HepG2 (cell line): ENCODE data around the gene ARL3. TPM values are rescaled to one million over a fixed set of nuclear protein-coding genes. Genes with fewer than 3 reads are reported as not detected.

ENCODE experiments used
- ARHGAP35 ChIP-seq: sonication (generic); formaldehyde crosslinking; IDR thresholded peaks from 2 replicates; pipeline ENCODE4 v1.9.0; 2022; ENCODE audit warnings: mild to moderate bottlenecking, inconsistent platforms, moderate library complexity, missing genetic modification reagents, borderline replicate concordance
- ATF7 ChIP-seq, 2 experiments: fragments of 450-650 bp in 1 of 2; sonication (generic) in 1 of 2; formaldehyde crosslinking in 1 of 2; IDR thresholded peaks; 2 replicates each; pipeline versions ENCODE4 v1.4.0 to v1.6.1; 2016 to 2020; ENCODE audit warnings: antibody characterized with exemption in 1 of 2, mild to moderate bottlenecking in 1 of 2, missing genetic modification reagents in 1 of 2
- CEBPB ChIP-seq: IDR thresholded peaks from 2 replicates; pipeline ENCODE4 v1.6.1; 2011; ENCODE audit warnings: low read depth, low read length, improper control_type of control experiment, borderline replicate concordance
- EED ChIP-seq: sonication (generic); formaldehyde crosslinking; IDR thresholded peaks from 2 replicates; pipeline ENCODE4 v1.5.0; 2020; ENCODE audit warnings: mild to moderate bottlenecking, missing genetic modification reagents
- GTF2F1 ChIP-seq: fragments of 150-350 bp; IDR thresholded peaks from 2 replicates; pipeline ENCODE4 v1.6.1; 2014; ENCODE audit warnings: low read length
- KDM1A ChIP-seq: IDR thresholded peaks from 2 replicates; pipeline ENCODE4 v1.6.1; 2016; ENCODE audit warnings: missing compliant biosample characterization
- MED13 ChIP-seq: sonication (generic); formaldehyde crosslinking; IDR thresholded peaks from 2 replicates; pipeline ENCODE4 v1.5.0; 2020; ENCODE audit warnings: missing genetic modification reagents
- NBN ChIP-seq: fragments of 450-650 bp; conservative IDR thresholded peaks from 2 replicates; pipeline ENCODE4 v1.6.1; 2017
- SMAD3 ChIP-seq: sonication (generic); formaldehyde crosslinking; IDR thresholded peaks from 2 replicates; pipeline ENCODE4 v1.4.0; 2020; ENCODE audit warnings: missing genetic modification reagents
- TAF15 ChIP-seq: fragments of 200-400 bp; formaldehyde crosslinking; IDR thresholded peaks from one replicate; pipeline ENCODE4 v1.6.1; 2018; ENCODE audit warnings: mild to moderate bottlenecking, low read depth, low read length; ENCODE audit not compliant: poor library complexity, severe bottlenecking
- ZBTB42 ChIP-seq: sonication (generic); formaldehyde crosslinking; IDR thresholded peaks from 2 replicates; pipeline ENCODE4 v1.5.0; 2020; ENCODE audit warnings: mild to moderate bottlenecking, missing genetic modification reagents
- ZBTB7A ChIP-seq: sonication (generic); formaldehyde crosslinking; IDR thresholded peaks from 2 replicates; pipeline ENCODE4 v1.8.0; 2022; ENCODE audit warnings: mild to moderate bottlenecking, missing genetic modification reagents
- ZKSCAN8 ChIP-seq: IDR thresholded peaks from 2 replicates; pipeline ENCODE4 v1.6.1; 2016; ENCODE audit warnings: borderline replicate concordance, missing genetic modification reagents, missing compliant biosample characterization
- ZNF138 ChIP-seq: sonication (generic); formaldehyde crosslinking; IDR thresholded peaks from 2 replicates; pipeline ENCODE4 v1.5.0; 2020; ENCODE audit warnings: mild to moderate bottlenecking, low read depth, missing genetic modification reagents
- ZNF224 ChIP-seq: sonication (generic); formaldehyde crosslinking; IDR thresholded peaks from 2 replicates; pipeline ENCODE4 v1.5.0; 2020; ENCODE audit warnings: mild to moderate bottlenecking, missing genetic modification reagents
- ZNF3 ChIP-seq: IDR thresholded peaks from 2 replicates; pipeline ENCODE4 v1.7.0; 2017; ENCODE audit warnings: inconsistent platforms
- ZSCAN25 ChIP-seq: sonication (generic); formaldehyde crosslinking; IDR thresholded peaks from 2 replicates; pipeline ENCODE4 v1.8.0; 2022; ENCODE audit warnings: mild to moderate bottlenecking, missing genetic modification reagents
- polyA plus RNA-seq, 8 experiments: library from polyadenylated mRNA; depleted of rRNA in 3 of 8; stranded (reverse) in 7 of 8; unstranded in 1 of 8; fragments of >200 nt; fragmentation: Illumina TruSeq in 4 of 8; extraction: Trizol in 4 of 8; gene quantifications; 2 replicates each; pipeline versions ENCODE4 v1.2.1 to v1.2.3, GENCODE V29; 2011 to 2016; ENCODE audit warnings: low read depth in 4 of 8, missing spikeins in 1 of 8, mixed read lengths in 1 of 8; ENCODE audit not compliant: insufficient read depth in 1 of 8
- total RNA-seq, 5 experiments: library from RNA; depleted of rRNA; stranded (reverse); fragments of >200 nt; fragmentation: Illumina TruSeq; extraction: Trizol; gene quantifications; 2 replicates each; pipeline ENCODE4 v1.2.3, GENCODE V29; 2016; ENCODE audit warnings: low read depth in 1 of 5
- TF ChIP-seq, protein P1 (sequence below): sonication (generic); formaldehyde crosslinking; IDR thresholded peaks from 2 replicates; pipeline ENCODE4 v1.4.0; 2020; ENCODE audit warnings: mild to moderate bottlenecking, missing genetic modification reagents
- TF ChIP-seq, protein P2 (sequence below): sonication (generic); formaldehyde crosslinking; IDR thresholded peaks from 2 replicates; pipeline ENCODE4 v1.4.0; 2020; ENCODE audit warnings: missing genetic modification reagents, mild to moderate bottlenecking, borderline replicate concordance
- TF ChIP-seq, protein P3 (sequence below): sonication (generic); formaldehyde crosslinking; IDR thresholded peaks from 2 replicates; pipeline ENCODE4 v1.4.0; 2020; ENCODE audit warnings: missing genetic modification reagents
- TF ChIP-seq, protein P4 (sequence below): IDR thresholded peaks from 2 replicates; pipeline ENCODE4 v1.6.1; 2016; ENCODE audit warnings: mild to moderate bottlenecking, missing biosample characterization, missing genetic modification reagents
- TF ChIP-seq, protein P5 (sequence below), 2 experiments: fragments of 450-650 bp in 1 of 2; sonication (generic) in 1 of 2; formaldehyde crosslinking; IDR thresholded peaks; 2 replicates each; pipeline versions ENCODE4 v1.5.0 to v1.8.0; 2020 to 2022; ENCODE audit warnings: mild to moderate bottlenecking in 1 of 2, missing genetic modification reagents in 1 of 2

ARL3 gene
- total and polyA plus RNA-seq, 2 of the 13 experiments (the other 11 are each of a cell fraction or from before 2014, with no cell fraction given) = 5.2 to 6.6 TPM

DNA sequence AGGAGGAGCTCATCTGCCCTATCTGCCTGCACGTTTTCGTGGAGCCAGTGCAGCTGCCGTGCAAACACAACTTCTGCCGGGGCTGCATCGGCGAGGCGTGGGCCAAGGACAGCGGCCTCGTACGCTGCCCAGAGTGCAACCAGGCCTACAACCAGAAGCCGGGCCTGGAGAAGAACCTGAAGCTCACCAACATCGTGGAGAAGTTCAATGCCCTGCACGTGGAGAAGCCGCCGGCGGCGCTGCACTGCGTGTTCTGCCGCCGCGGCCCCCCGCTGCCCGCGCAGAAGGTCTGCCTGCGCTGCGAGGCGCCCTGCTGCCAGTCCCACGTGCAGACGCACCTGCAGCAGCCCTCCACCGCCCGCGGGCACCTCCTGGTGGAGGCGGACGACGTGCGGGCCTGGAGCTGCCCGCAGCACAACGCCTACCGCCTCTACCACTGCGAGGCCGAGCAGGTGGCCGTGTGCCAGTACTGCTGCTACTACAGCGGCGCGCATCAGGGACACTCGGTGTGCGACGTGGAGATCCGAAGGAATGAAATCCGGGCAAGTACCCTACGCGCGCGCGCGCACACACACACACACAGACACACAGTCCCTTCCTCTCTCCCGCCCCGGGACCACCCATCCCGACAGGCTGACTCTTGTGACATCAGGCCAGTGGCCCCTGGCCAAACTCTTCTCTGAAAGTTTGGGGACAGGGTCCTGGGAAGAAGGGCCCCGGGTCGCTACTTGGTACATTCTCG is 69.4 kb downstream of the ARL3 start (continued):
- TF ChIP-seq, protein P1, sequence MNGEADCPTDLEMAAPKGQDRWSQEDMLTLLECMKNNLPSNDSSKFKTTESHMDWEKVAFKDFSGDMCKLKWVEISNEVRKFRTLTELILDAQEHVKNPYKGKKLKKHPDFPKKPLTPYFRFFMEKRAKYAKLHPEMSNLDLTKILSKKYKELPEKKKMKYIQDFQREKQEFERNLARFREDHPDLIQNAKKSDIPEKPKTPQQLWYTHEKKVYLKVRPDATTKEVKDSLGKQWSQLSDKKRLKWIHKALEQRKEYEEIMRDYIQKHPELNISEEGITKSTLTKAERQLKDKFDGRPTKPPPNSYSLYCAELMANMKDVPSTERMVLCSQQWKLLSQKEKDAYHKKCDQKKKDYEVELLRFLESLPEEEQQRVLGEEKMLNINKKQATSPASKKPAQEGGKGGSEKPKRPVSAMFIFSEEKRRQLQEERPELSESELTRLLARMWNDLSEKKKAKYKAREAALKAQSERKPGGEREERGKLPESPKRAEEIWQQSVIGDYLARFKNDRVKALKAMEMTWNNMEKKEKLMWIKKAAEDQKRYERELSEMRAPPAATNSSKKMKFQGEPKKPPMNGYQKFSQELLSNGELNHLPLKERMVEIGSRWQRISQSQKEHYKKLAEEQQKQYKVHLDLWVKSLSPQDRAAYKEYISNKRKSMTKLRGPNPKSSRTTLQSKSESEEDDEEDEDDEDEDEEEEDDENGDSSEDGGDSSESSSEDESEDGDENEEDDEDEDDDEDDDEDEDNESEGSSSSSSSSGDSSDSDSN (CRISPR knock-in tag) = peak; percentile 73
- TF ChIP-seq ZNF224 = no peak
- no peak for TF ChIP-seq ZKSCAN8
- TF ChIP-seq GTF2F1 = no peak
- peak; percentile 86; the same call in 1 of the 2 replicates for TF ChIP-seq ZBTB42 (CRISPR knock-in tag)
- no peak for TF ChIP-seq NBN
- TF ChIP-seq, protein P2, sequence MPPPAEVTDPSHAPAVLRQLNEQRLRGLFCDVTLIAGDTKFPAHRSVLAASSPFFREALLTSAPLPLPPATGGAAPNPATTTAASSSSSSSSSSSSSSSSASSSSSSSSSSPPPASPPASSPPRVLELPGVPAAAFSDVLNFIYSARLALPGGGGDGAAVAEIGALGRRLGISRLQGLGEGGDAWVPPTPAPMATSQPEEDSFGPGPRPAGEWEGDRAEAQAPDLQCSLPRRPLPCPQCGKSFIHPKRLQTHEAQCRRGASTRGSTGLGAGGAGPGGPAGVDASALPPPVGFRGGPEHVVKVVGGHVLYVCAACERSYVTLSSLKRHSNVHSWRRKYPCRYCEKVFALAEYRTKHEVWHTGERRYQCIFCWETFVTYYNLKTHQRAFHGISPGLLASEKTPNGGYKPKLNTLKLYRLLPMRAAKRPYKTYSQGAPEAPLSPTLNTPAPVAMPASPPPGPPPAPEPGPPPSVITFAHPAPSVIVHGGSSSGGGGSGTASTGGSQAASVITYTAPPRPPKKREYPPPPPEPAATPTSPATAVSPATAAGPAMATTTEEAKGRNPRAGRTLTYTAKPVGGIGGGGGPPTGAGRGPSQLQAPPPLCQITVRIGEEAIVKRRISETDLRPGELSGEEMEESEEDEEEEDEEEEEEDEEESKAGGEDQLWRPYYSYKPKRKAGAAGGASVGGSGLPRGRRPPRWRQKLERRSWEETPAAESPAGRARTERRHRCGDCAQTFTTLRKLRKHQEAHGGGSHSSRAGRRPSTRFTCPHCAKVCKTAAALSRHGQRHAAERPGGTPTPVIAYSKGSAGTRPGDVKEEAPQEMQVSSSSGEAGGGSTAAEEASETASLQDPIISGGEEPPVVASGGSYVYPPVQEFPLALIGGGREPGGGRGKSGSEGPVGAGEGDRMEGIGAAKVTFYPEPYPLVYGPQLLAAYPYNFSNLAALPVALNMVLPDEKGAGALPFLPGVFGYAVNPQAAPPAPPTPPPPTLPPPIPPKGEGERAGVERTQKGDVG (CRISPR knock-in tag) = no peak
- no peak; the same call in 1 of the 2 replicates for TF ChIP-seq ARHGAP35 (CRISPR knock-in tag)
- no peak for TF ChIP-seq ZNF3
- TF ChIP-seq EED (CRISPR knock-in tag) = peak; percentile 37; the same call in 1 of the 2 replicates
- TF ChIP-seq, protein P3, sequence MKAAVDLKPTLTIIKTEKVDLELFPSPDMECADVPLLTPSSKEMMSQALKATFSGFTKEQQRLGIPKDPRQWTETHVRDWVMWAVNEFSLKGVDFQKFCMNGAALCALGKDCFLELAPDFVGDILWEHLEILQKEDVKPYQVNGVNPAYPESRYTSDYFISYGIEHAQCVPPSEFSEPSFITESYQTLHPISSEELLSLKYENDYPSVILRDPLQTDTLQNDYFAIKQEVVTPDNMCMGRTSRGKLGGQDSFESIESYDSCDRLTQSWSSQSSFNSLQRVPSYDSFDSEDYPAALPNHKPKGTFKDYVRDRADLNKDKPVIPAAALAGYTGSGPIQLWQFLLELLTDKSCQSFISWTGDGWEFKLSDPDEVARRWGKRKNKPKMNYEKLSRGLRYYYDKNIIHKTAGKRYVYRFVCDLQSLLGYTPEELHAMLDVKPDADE = 0 out of 2 replicates have a peak, but pooled peaks have one; percentile 87
- TF ChIP-seq TAF15 = no peak
- peak; percentile 94 for TF ChIP-seq ZNF138
- TF ChIP-seq, protein P4, sequence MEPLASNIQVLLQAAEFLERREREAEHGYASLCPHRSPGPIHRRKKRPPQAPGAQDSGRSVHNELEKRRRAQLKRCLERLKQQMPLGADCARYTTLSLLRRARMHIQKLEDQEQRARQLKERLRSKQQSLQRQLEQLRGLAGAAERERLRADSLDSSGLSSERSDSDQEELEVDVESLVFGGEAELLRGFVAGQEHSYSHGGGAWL = peak; percentile 96
- TF ChIP-seq ATF7 (IDR thresholded peaks at IDR 0.05) = no peak
- peak; percentile 84; the same call in 1 of the 2 replicates for TF ChIP-seq ATF7 (CRISPR knock-in tag; IDR thresholded peaks at IDR 0.05)
- TF ChIP-seq ZSCAN25 = peak; percentile 91
- TF ChIP-seq MED13 (CRISPR knock-in tag) = peak; percentile 86; the same call in 1 of the 2 replicates
- 0 out of 2 replicates have a peak, but pooled peaks have one; percentile 5 for TF ChIP-seq ZBTB7A
- TF ChIP-seq CEBPB = no peak
- TF ChIP-seq, protein P5, sequence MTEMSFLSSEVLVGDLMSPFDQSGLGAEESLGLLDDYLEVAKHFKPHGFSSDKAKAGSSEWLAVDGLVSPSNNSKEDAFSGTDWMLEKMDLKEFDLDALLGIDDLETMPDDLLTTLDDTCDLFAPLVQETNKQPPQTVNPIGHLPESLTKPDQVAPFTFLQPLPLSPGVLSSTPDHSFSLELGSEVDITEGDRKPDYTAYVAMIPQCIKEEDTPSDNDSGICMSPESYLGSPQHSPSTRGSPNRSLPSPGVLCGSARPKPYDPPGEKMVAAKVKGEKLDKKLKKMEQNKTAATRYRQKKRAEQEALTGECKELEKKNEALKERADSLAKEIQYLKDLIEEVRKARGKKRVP (CRISPR knock-in tag; IDR thresholded peaks at IDR 0.05) = peak in 1 of 2 experiments; percentile 78; a peak in 2 of 4 replicates
- no peak for TF ChIP-seq KDM1A
- 0 out of 2 replicates have a peak, but pooled peaks have one; percentile 37 for TF ChIP-seq SMAD3
